PC-3 (cell line): ENCODE measurements around the gene CADPS2.

ENCODE experiments used
- CTCF ChIP-seq: fragments of 300-600 bp; sonication (generic); conservative IDR thresholded peaks from 2 replicates; pipeline ENCODE4 v1.5.1; 2017; ENCODE audit warnings: antibody characterized with exemption, low read depth, mild to moderate bottlenecking, low read length
- EZH2 ChIP-seq: fragments of 300-600 bp; sonication (generic); IDR thresholded peaks from one replicate; pipeline ENCODE4 v1.6.1; 2017; ENCODE audit warnings: antibody characterized with exemption, mild to moderate bottlenecking, low read length; ENCODE audit not compliant: unreplicated experiment
- EZH2phosphoT487 ChIP-seq: fragments of 300-600 bp; sonication (generic); IDR thresholded peaks from 2 replicates; pipeline ENCODE4 v1.6.1; 2018; ENCODE audit warnings: mild to moderate bottlenecking, antibody characterized with exemption, low read length, borderline replicate concordance

- no peak for TF ChIP-seq CTCF
- TF ChIP-seq EZH2 = no peak
- TF ChIP-seq EZH2phosphoT487 = no peak
Observed at GRCh38 chr7:122305475-122306319, 580.6 kb downstream of the CADPS2 start.
